Activated T-cell treated with anti-CD3 and anti-CD28 coated beads, Interleukin-2, amount 50 U/mL, for 72 hours (primary cell): ENCODE data around the gene ATP5MK. TPM values are rescaled to one million over a fixed set of nuclear protein-coding genes. Genes with fewer than 3 reads are reported as not detected.
"Not testable (repeated sequence)": the region's sequence is repeated elsewhere in the genome, so short reads cannot be mapped to it uniquely, and the experiment has no call there.

Source experiments
- ATAC-seq, 2 donors: fragments of 150-1000 bp; cut with Tn5 transposase; replicated peaks in 1 of 2; 2 replicates each; pipeline ENCODE4 v1.10.0; 2021; ENCODE audit warnings: moderate library complexity in 2 of 2, mild to moderate bottlenecking in 1 of 2
- DNase-seq, 2 donors: peaks; one replicate each; pipeline ENCODE4 v3.0.0; 2021 to 2022; ENCODE audit warnings: mixed read lengths in 1 of 2
- H3K27ac Mint-ChIP-seq: one replicate; pipeline ENCODE4 v1.8.0; 2022; ENCODE audit warnings: mild to moderate bottlenecking, moderate library complexity, mixed read lengths
- H3K27me3 Mint-ChIP-seq: one replicate; pipeline ENCODE4 v1.8.0; 2022; ENCODE audit warnings: low read depth, mixed read lengths
- H3K36me3 Mint-ChIP-seq, 2 donors: one replicate each; pipeline ENCODE4 v1.8.0; 2022; ENCODE audit warnings: mixed read lengths in 2 of 2, mild to moderate bottlenecking in 1 of 2; ENCODE audit not compliant: insufficient read depth in 2 of 2
- H3K4me1 Mint-ChIP-seq: one replicate; pipeline ENCODE4 v1.8.0; 2022; ENCODE audit warnings: low read depth, mixed read lengths
- H3K4me3 Mint-ChIP-seq, 2 donors: one replicate each; pipeline ENCODE4 v1.8.0; 2022; ENCODE audit warnings: mild to moderate bottlenecking in 2 of 2, mixed read lengths in 2 of 2, moderate library complexity in 2 of 2
- H3K9me3 Mint-ChIP-seq, 2 donors: one replicate each; pipeline ENCODE4 v1.8.0; 2022; ENCODE audit warnings: mixed read lengths in 2 of 2
- total RNA-seq, 2 donors: library from RNA; stranded (reverse); gene quantifications; one replicate each; pipeline ENCODE4 v1.2.3, GENCODE V29; 2022

Gene ATP5MK
- total RNA-seq, 2 donors from 2014 or later: 245 to 260 TPM

DNA sequence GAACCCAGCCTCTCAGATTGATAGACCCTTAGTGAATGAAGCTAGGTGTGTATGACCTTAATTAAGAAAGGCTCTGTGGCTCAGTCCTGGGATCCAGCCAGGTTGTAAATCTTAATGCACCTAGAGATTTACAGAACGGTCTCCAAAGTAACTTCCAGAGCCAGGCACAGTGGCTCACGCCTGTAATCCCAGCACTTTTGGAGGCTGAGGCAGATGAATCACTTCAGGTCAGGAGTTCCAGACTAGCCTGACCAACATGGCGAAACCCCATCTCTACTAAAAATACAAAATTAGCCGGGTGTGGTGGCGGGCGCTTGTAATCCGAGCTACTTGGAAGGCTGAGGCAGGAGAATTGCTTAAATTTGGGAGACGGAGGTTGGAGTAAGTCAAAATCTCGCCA is 31.6 kb upstream of the ATP5MK start:
- H3K27ac Mint-ChIP-seq: no peak overlapping the region
- DNase-seq (no peak), ATAC-seq (no peak)
- H3K4me3 Mint-ChIP-seq: no peak overlapping the region
- no peaks in the 10 kb centered on the region for H3K9me3 Mint-ChIP-seq
- H3K27me3 Mint-ChIP-seq: no peaks in the 10 kb centered on the region
- peaks cover 27% of the 10 kb centered on the region for H3K4me1 Mint-ChIP-seq
- peaks cover 9 to 36% of the 10 kb centered on the region in 2 donors for H3K36me3 Mint-ChIP-seq

DNA sequence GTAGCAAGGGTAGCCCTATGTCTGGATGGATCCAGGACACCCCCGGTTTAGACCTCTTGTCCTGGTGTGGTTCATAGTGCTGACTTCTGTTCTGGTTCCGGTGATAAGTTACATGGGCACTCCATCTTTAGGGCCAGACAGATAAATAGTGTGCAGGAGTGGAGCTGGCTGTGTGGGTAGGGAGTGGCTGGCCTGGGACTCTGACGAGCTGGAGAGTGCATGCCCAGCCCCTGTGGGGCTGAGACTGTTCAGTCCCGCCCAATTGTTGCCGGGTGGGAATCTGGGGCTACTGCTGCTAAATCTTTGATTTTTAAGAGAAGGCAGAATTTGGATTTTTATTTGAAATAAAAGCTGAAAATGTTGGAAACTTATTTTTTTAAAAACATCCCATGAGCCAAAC is 27.5 kb upstream of the ATP5MK start:
- Mint-ChIP-seq H3K27ac (no peak overlapping the region), H3K36me3 (peaks cover 7 to 29% of the 10 kb centered on the region in 2 donors), H3K9me3 (no peaks in the 10 kb centered on the region), H3K4me3 (no peak overlapping the region), H3K4me1 (peaks cover 10% of the 10 kb centered on the region), H3K27me3 (no peaks in the 10 kb centered on the region)
- DNase-seq (no peak), ATAC-seq (no peak)

DNA sequence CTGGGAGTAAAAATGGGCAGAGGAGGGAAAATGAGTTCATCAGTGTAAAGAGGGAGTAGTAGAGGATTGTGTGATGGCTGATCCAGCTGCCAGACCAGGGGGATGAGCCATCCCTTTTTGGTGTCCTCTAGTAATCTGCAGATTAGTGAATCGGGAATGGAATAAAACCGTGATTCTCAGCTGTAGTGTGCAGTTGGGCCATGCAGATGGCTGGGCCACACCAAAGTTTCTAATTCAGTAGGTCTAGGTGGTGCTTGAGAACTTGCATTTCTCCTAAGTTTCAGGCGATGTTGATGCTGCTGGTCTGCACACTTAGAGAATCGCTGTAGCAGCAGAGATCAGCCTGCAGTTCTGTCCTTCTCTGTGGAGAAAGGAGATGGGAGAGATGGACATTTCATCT is 22.8 kb upstream of the ATP5MK start:
- peaks cover 14 to 46% of the 10 kb centered on the region in 2 donors for H3K36me3 Mint-ChIP-seq
- H3K4me1 Mint-ChIP-seq: no peaks in the 10 kb centered on the region
- DNase-seq: no peak
- H3K9me3 Mint-ChIP-seq: no peaks in the 10 kb centered on the region
- H3K27me3 Mint-ChIP-seq: no peaks in the 10 kb centered on the region
- ATAC-seq: no peak
- H3K27ac Mint-ChIP-seq: no peak overlapping the region
- H3K4me3 Mint-ChIP-seq: no peak overlapping the region

DNA sequence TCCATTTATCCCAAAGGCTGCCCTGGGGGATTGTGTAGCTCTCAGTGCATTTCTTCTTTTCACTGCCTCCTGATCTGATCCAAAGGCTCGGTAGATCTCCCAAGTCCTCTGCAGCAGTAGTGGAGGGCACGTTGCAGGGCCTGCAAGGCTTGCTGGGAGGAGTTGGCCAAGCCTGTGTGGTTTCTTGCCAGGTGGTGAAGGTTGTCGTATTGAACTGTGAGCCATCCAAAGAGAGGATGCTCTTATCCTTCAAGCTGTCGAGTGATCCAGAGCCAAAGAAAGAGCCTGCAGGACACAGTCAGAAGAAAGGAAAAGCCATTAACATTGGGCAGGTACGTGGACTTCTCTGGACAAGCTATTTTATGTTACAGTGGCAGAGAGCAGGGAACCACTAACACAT is 21.3 kb upstream of the ATP5MK start:
- Mint-ChIP-seq H3K9me3 (no peaks in the 10 kb centered on the region), H3K27me3 (no peaks in the 10 kb centered on the region), H3K4me3 (no peak overlapping the region), H3K36me3 (peaks cover 11 to 48% of the 10 kb centered on the region in 2 donors), H3K4me1 (no peaks in the 10 kb centered on the region), H3K27ac (no peak overlapping the region)
- DNase-seq (no peak), ATAC-seq (no peak)

DNA sequence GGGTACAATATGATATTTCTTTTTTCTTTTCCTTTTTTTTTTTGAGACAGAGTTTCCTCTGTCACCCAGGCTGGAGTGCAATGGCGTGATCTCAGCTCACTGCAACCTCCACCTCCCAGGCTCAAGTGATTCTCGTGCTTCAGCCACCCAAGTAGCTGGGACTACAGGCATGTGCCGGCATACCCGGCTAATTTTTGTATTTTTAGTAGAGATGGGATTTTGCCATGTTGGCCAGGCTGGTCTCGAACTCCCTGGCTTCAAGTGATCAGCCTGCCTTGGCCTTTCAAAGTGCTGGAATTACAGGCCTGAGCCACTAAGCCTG is 20.8 kb upstream of the ATP5MK start:
- DNase-seq, H3K4me3 Mint-ChIP-seq, H3K4me1 Mint-ChIP-seq, ATAC-seq, H3K27ac Mint-ChIP-seq, H3K27me3 Mint-ChIP-seq, H3K9me3 Mint-ChIP-seq: not testable (repeated sequence)
- peaks cover 9 to 48% of the 10 kb centered on the region in 2 donors for H3K36me3 Mint-ChIP-seq

DNA sequence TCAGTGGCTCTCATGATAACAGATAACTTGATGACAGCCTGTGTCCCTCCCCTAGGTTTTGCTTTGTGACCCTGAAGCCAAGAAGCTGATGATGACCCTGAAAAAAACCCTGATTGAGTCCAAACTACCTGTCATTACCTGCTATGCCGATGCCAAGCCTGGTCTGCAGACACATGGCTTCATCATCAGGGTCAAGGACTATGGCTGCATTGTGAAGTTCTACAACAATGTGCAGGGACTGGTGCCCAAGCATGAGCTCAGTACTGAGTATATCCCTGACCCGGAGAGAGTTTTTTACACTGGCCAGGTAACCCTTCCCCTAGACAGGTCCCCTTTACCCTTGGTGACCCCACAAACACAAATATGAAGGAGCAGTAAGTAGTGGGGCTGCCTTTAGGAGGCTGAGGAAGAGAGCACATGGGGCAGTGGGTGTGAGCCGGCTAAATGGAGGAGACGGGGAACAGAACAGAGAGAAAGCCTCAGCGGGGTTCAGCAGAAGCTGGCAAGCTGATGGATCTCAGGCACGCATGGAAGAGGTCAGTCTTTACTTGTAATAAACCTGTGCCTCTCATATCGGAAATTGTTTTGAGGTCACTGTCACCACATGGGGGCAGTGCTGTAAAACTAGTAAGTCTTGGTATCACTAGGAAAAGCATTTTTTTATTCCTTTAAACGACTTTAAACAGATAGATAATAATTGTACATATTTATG is 20.3 kb upstream of the ATP5MK start:
- peak; percentile 48 to 56 for DNase-seq
- peaks cover 9 to 48% of the 10 kb centered on the region in 2 donors for H3K36me3 Mint-ChIP-seq
- H3K4me1 Mint-ChIP-seq: no peaks in the 10 kb centered on the region
- ATAC-seq: peak in 1 of 2 donors; percentile 38
- no peaks in the 10 kb centered on the region for H3K9me3 Mint-ChIP-seq
- no peak overlapping the region for H3K27ac Mint-ChIP-seq
- H3K27me3 Mint-ChIP-seq: no peaks in the 10 kb centered on the region
- H3K4me3 Mint-ChIP-seq: no peak overlapping the region

DNA sequence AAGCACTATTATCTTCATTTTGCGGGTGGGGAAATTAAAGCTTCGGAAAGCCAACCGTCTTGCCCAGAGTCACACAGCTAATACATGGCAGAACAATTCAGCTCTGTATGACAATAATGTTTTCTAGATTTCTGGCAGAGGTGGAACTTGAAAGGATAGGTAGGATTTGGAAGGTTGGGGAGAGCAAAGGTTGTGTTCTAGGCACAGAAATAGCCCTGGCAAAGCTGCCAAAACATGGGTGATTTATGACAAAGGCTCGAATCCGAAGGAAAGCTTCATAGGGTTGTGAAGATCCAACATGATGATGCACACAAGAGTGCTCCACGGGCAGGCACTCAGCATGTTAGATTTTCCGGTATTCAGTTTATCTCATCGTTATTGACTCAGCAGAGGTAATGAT is 19.3 kb upstream of the ATP5MK start:
- Mint-ChIP-seq H3K36me3 (peaks cover 9 to 47% of the 10 kb centered on the region in 2 donors), H3K4me3 (no peak overlapping the region), H3K4me1 (no peaks in the 10 kb centered on the region), H3K9me3 (no peaks in the 10 kb centered on the region), H3K27ac (no peak overlapping the region), H3K27me3 (no peaks in the 10 kb centered on the region)
- ATAC-seq (no peak), DNase-seq (no peak)

DNA sequence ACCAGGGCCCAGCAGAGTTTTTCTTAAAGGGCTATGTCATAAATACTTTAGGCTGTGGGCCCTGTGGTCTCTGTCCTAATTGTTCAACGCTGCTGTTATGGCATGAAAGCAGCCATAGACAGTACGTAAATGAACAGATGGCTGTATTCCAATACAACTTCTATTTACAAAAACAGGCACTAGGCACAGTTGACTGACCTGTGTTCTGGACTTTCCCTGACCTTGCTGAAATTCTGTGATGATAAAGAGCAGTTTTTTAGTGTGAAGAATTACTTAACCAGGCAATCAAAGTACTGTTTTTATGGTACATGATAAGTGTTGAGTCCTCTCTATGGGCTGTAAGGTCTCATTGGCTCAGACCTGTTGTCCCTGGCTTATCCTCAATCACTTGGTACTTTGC is 17.3 kb upstream of the ATP5MK start:
- no peak for DNase-seq
- Mint-ChIP-seq H3K4me1 (no peaks in the 10 kb centered on the region), H3K4me3 (no peak overlapping the region), H3K27ac (no peak overlapping the region), H3K9me3 (no peaks in the 10 kb centered on the region), H3K27me3 (no peaks in the 10 kb centered on the region), H3K36me3 (peaks cover 17 to 55% of the 10 kb centered on the region in 2 donors)
- no peak for ATAC-seq

DNA sequence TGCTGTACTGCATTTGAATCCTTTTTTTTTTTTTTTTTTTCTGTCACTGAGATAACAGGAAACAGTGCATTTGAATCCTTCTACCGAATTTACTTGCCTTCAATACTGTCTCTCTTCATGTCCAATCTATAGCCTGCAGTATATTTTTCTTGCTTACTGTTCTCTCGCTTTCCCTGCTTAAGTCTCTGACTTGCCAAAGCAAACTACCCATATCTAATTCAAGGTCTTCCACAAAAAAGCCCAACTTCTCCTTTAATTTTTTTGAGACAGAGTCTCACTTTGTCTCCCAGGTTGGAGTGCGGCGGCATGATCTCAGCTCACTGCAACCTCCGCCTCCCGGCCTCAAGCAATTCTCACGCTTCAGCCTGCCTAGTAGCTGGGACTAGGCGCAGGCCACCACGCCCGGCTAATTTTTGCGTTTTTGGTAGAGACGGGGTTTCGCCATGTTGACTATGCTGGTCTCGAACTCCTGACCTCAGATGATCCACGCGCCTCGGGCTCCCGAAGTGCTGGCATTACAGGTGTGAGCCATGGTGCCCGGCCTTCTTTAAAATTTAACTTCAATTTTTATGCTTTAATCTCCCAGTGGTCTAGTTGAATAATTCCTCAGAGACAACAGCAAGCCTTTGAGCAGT is 1.0 kb upstream of the ATP5MK start:
- ATAC-seq (no peak), DNase-seq (no peak)
- Mint-ChIP-seq H3K9me3 (no peaks in the 10 kb centered on the region), H3K27ac (peak overlapping the region; percentile 99), H3K4me1 (peaks cover 61% of the 10 kb centered on the region), H3K4me3 (peak overlapping the region; percentile 97 to 98), H3K36me3 (peaks cover 6 to 18% of the 10 kb centered on the region in 2 donors), H3K27me3 (no peaks in the 10 kb centered on the region)

DNA sequence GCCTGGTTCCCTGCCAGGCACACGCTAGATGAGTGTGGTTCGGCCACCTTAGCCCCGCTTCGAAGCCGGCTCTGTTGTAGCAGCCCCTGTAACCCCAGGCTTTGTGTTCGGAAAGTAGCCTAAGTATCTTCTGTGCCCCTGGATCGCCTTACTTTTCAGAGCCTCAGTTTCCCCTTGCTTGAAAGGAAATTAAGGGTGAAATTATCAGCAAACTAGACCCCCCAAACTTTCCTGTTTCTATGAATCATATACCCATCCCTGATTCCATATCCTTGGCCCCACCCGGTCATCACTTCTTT is 463 bp upstream of the ATP5MK start:
- peaks cover 61% of the 10 kb centered on the region for H3K4me1 Mint-ChIP-seq
- H3K27ac Mint-ChIP-seq: peak overlapping the region; percentile 99
- no peak for DNase-seq
- H3K9me3 Mint-ChIP-seq: no peaks in the 10 kb centered on the region
- H3K27me3 Mint-ChIP-seq: no peaks in the 10 kb centered on the region
- H3K4me3 Mint-ChIP-seq: peak overlapping the region; percentile 97 to 98
- H3K36me3 Mint-ChIP-seq: peaks cover 6 to 21% of the 10 kb centered on the region in 2 donors
- ATAC-seq: no peak

DNA sequence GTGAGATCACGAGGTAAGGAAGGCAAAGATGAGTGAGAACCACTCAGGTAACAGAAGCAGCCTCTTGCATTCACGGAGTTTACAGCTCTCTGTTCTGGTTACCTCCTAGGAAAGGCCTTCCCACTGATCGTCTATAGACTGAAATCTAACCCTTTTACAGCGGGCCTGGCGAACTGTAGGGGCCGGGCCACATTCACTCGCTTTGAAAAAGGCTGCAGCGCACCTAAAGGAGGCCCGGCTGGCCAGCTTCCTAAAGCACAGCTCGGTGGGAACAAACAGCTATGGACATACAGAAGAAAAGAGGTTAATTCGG is 565 bp downstream of the ATP5MK start:
- no peaks in the 10 kb centered on the region for H3K27me3 Mint-ChIP-seq
- H3K36me3 Mint-ChIP-seq: peaks cover 6 to 25% of the 10 kb centered on the region in 2 donors
- peaks cover 61% of the 10 kb centered on the region for H3K4me1 Mint-ChIP-seq
- H3K27ac Mint-ChIP-seq: peak overlapping the region; percentile 99
- DNase-seq (no peak), ATAC-seq (no peak)
- H3K9me3 Mint-ChIP-seq: no peaks in the 10 kb centered on the region
- peak overlapping the region; percentile 97 to 98 for H3K4me3 Mint-ChIP-seq

DNA sequence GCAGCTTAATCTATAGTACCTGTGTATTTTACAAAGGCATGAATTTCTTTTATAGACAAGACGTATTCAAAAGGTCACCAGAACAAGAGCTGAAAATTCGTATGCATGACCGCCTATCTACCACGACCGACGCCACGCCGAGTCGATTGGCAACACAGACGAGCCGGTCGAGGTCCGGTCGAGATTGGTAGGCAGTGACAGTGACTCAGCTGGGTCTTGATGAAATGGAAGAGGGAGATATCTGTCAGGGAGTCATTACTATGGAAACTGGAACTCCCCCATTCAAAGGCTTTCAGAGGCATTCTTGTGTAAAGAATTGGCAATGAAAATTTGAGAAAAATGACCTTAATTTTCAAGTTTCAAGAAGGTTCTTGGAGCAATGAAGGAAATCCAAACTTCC is 2.1 kb downstream of the ATP5MK start:
- no peaks in the 10 kb centered on the region for H3K27me3 Mint-ChIP-seq
- DNase-seq: no peak
- peak overlapping the region; percentile 57 for H3K27ac Mint-ChIP-seq
- no peaks in the 10 kb centered on the region for H3K9me3 Mint-ChIP-seq
- no peak for ATAC-seq
- H3K36me3 Mint-ChIP-seq: peaks cover 6 to 20% of the 10 kb centered on the region in 2 donors
- peak overlapping the region; percentile 97 to 98 for H3K4me3 Mint-ChIP-seq
- peaks cover 52% of the 10 kb centered on the region for H3K4me1 Mint-ChIP-seq

DNA sequence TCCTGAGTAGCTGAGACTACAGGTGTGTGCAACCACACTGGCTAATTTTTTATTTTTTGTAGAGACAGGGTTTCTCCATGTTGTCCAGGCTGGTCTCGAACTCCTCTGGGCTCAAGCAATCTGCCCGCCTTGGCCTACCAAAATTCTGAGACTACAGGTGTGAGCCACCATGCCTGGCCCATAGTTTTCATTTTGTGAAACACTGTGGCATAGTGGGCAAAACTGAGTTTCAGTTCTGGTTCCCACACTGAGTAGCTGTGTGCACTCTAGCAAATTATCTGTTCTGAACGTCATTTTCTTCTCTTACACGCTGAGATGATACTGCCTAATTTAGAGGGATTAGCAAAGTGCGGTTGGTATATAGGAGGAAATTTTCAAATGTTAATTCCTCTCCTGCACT is 13.5 kb downstream of the ATP5MK start:
- Mint-ChIP-seq H3K36me3 (peaks cover 3 to 14% of the 10 kb centered on the region in 2 donors), H3K4me1 (peaks cover 5% of the 10 kb centered on the region), H3K27me3 (no peaks in the 10 kb centered on the region), H3K4me3 (no peak overlapping the region), H3K27ac (no peak overlapping the region), H3K9me3 (no peaks in the 10 kb centered on the region)
- ATAC-seq (no peak), DNase-seq (no peak)

DNA sequence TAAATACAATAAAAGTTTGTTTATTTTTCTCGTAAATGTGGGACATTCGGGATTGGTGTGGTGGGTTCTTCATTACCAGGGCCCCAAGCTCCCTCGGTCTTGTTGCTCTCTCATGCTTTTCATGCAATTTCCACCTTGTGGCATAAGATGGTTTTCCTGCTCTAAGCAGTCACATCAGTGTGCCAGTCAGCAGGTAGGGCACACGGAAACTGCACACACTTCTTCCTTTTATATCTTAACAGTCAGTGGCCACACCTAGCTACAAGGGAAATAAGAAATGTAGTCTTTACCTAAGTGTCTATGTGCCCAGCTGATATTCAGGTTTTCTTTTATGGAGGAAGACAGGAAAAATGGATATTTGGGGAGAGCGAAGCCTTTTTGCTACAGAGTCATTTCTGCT is 22.0 kb downstream of the ATP5MK start:
- DNase-seq (no peak), ATAC-seq (no peak)
- Mint-ChIP-seq H3K9me3 (no peaks in the 10 kb centered on the region), H3K4me3 (no peak overlapping the region), H3K27me3 (no peaks in the 10 kb centered on the region), H3K4me1 (peaks cover 28% of the 10 kb centered on the region), H3K27ac (no peak overlapping the region), H3K36me3 (peaks cover 11 to 20% of the 10 kb centered on the region in 2 donors)
